HG03025 (cell line): ENCODE data around the gene SPANXN1.
"Not testable (repeated sequence)": the region's sequence is repeated elsewhere in the genome, so short reads cannot be mapped to it uniquely, and the experiment has no call there.

Experiments used
- ATAC-seq: cut with Tn5 transposase; IDR thresholded peaks from one replicate; pipeline ENCODE4 v1.9.1; 2021; ENCODE audit warnings: mild to moderate bottlenecking, moderate library complexity; ENCODE audit not compliant: unreplicated experiment, low FRiP score

SPANXN1 gene, protein sequence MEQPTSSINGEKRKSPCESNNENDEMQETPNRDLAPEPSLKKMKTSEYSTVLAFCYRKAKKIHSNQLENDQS

DNA sequence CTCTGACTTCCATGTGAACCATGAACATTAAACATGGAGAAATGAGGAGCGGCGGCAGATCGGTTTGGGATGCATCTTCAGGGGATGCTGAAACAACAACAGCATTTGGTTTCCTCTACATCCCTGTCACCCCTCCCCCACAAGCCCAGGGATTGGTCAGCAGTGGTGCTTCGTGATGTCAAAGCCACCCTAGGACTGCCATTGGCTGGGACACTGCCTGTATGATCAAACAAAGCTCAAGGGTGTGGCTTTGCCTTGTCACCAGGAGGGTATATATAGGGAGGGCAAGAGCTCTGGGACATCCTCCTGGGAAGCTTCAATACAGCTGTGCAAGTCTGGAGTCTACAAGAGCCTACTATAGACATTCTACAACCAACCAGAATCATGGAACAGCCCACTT, at the start of gene SPANXN1:
TSS of gene SPANXN1 (plus strand) at position 301 of the 400 bp plus-strand sequence. CDS start at position 385, 84 bp downstream.
- not testable (repeated sequence) for ATAC-seq

DNA sequence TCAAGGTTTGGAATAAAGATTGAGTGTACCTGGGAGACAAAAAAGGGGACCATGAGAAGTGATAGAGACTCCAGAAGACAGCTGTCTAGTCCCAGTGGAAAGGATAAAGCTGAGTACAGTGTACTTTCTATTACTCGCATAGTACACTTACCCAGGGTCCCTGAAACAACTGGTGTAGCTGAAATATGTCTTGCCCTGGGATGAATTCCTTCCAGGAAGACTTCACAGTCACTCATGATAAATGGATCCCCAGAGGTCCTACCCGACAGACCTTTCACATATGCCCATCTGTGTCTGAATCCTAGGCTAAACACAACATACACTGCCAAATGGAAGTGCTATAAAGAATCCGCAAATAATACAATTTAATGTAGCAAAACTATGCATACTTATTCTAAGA, 48.2 kb upstream of the SPANXN1 start:
- ATAC-seq: no peak

DNA sequence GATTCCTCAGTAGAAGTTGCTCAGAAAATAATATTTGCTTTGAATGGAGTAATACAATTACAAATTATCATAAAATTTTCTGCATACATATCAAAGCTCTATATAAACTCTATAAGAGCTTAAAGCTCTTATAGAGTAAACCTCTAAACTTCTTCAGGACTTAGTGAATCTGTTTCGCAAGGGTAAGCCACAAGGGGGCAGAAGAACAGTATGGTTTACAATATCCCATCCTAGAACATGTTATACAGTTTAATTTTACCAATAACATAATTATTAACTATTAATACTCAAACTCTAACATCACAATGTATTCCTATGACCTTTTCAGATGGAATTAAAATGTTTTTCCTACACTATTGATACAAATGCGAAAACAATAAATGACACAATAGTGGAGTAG, 33.8 kb upstream of the SPANXN1 start:
- peak; percentile 55 for ATAC-seq

DNA sequence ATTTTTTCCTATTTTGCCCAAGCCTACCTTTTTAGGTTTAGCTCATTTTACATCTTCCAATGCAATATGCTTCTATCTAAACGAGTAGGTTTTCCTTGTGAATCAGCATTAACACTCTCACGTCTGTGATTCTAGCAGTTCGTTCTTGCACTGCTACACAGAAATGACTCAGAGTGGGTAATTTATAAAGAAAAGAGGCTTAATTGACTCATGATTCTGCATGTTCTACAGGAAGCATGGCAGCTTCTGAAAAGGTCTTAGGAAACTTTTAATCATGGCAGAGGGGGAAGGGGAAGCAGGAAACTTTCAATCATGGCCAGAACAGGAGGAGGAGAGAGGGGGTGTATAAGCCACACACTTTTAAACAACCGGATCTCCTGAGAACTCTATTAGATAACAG, 44.9 kb downstream of the SPANXN1 start:
- ATAC-seq: no peak
